Measurements from ENCODE around the gene LRRC27. TPM values are rescaled to one million over a fixed set of nuclear protein-coding genes. Genes with fewer than 3 reads are reported as not detected.

The LRRC27 gene
- total and polyA plus RNA-seq, 2 of the 4 experiments (the other 2 are of a cell fraction), result 3.8 to 5.3 TPM

DNA sequence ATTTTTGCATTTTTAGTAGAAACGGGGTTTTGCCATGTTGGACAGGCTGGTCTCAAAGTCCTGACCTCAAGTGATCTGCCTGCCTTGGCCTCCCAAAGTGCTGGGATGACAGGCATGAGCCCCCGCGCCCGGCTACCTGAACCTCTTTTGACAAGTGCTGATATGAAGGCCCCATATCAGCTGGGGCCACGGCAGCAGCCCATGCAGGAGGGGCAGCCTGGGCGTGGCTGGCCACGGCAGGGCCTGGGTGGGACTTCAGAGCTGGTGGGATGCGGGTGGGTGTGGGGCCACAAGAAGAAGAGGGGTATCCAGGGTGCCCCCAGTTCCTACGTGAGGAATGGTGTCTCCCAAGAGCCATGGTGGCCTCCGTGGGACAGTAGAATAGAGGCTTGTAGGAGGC is 6.9 kb downstream of the LRRC27 start:
- Histone ChIP-seq H3K4me2 (ENCODE audit: low read depth, low read length) (no peak overlapping the region), H2AK9ac (replicated peaks; ENCODE audit: low read depth, low read length, poor library complexity) (no peak overlapping the region), H2AK5ac (ENCODE audit: low read depth, low read length) (no peak overlapping the region), H2BK120ac (ENCODE audit: low read depth, low read length) (no peak overlapping the region), H2AFZ (replicated peaks; ENCODE audit: low read length, poor library complexity) (no peak overlapping the region), H3K56ac (ENCODE audit: extremely low read depth, insufficient read depth, low read length) (no peak overlapping the region), H3K27ac (ENCODE audit: insufficient read depth, low read length) (no peak overlapping the region), H2BK15ac (ENCODE audit: low read depth, low read length) (no peak overlapping the region), H3K9me1 (ENCODE audit: insufficient read depth, low read length) (no peaks in the 10 kb centered on the region), H3K36me3 (ENCODE audit: control insufficient read depth, insufficient read depth, low read length) (peaks cover 22% of the 10 kb centered on the region), H3K9me3 (ENCODE audit: control insufficient read depth, insufficient read depth, low read length) (no peaks in the 10 kb centered on the region), H3K23ac (ENCODE audit: low read depth, low read length) (no peak overlapping the region), H4K20me1 (ENCODE audit: insufficient read depth, low read length) (no peaks in the 10 kb centered on the region), H2BK5ac (ENCODE audit: low read depth, low read length, poor library complexity, severe bottlenecking) (no peak overlapping the region), H4K5ac (ENCODE audit: low read depth, low read length) (no peak overlapping the region), H3K18ac (ENCODE audit: low read depth, low read length) (no peak overlapping the region), H3K4me1 (ENCODE audit: control insufficient read depth, insufficient read depth, low read length) (no peaks in the 10 kb centered on the region), H4K8ac (ENCODE audit: low read depth in 2 of 2, low read length in 2 of 2) (no peak overlapping the region), H2BK20ac (ENCODE audit: low read depth, low read length) (no peak overlapping the region), H3K9ac (ENCODE audit: low read depth, low read length) (no peak overlapping the region), H3K14ac (replicated peaks; ENCODE audit: low read depth, low read length) (no peak overlapping the region), H3K4me3 (ENCODE audit: insufficient read depth, low read depth, low read length) (no peak overlapping the region), H4K91ac (ENCODE audit: insufficient read depth, low read depth, low read length) (no peak overlapping the region), H3K4ac (ENCODE audit: low read depth, low read length) (no peak overlapping the region), H3K79me1 (ENCODE audit: low read depth in 1 of 2, low read length in 2 of 2) (no peaks in the 10 kb centered on the region), H3K27me3 (ENCODE audit: control insufficient read depth, insufficient read depth, low read length) (no peaks in the 10 kb centered on the region)
- DNase-seq (no peak), ATAC-seq (ENCODE audit: low read depth) (no peak)
- in situ Hi-C loops (cut with MboI; ENCODE audit: low sequenced_read_pairs), result no loop called here
- dilution Hi-C loops (cut with HindIII; ENCODE audit: low sequenced_read_pairs, unreplicated experiment), result loop anchor here (25.0 kb wide), 1 partner anchor 102 kb away; no protein-coding TSS in a partner anchor
- intact Hi-C loops (cut with micrococcal nuclease), result no loop called here
- no TSS peak for BruUV-seq (replicated peaks)
- POLR2A ChIA-PET (ENCODE audit: unreplicated experiment), result no interaction called here
- TF ChIP-seq MAFK (IDR thresholded peaks at IDR 0.05; ENCODE audit: low read depth, low read length), result no peak
- no peak for TF ChIP-seq RFX5 (IDR thresholded peaks at IDR 0.05; ENCODE audit: low read depth, low read length)
- TF ChIP-seq MXI1 (IDR thresholded peaks at IDR 0.05; ENCODE audit: borderline replicate concordance, low read depth, low read length), result no peak
- TF ChIP-seq, protein P1, sequence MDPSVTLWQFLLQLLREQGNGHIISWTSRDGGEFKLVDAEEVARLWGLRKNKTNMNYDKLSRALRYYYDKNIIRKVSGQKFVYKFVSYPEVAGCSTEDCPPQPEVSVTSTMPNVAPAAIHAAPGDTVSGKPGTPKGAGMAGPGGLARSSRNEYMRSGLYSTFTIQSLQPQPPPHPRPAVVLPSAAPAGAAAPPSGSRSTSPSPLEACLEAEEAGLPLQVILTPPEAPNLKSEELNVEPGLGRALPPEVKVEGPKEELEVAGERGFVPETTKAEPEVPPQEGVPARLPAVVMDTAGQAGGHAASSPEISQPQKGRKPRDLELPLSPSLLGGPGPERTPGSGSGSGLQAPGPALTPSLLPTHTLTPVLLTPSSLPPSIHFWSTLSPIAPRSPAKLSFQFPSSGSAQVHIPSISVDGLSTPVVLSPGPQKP (IDR thresholded peaks at IDR 0.05; ENCODE audit: borderline replicate concordance, low read depth, low read length), result no peak
- no peak for TF ChIP-seq CEBPB (IDR thresholded peaks at IDR 0.05; ENCODE audit: low read depth, low read length)
- TF ChIP-seq MAZ (IDR thresholded peaks at IDR 0.05; ENCODE audit: borderline replicate concordance, low read depth, low read length), result no peak
- TF ChIP-seq RAD21 (IDR thresholded peaks at IDR 0.05; ENCODE audit: low read length), result no peak
- TF ChIP-seq CHD1 (IDR thresholded peaks at IDR 0.05; ENCODE audit: low read depth, low read length), result no peak
- 93% methylated on average over 8 of the region's 10 CpGs; no CpG with 5 or more reads in 1 of the 2 experiments for WGBS, 2 experiments (ENCODE audit: extremely low coverage in 2 of 2, insufficient read length in 1 of 2)
- CTCF ChIA-PET, result no interaction called here
